HL-60 (cell line): Measurements from ENCODE around the gene KCNJ15.

ENCODE experiments used
- GABPA ChIP-seq: IDR thresholded peaks from 2 replicates; pipeline ENCODE4 v1.6.1; 2012; ENCODE audit warnings: low read depth
- POLR2AphosphoS5 ChIP-seq: IDR thresholded peaks from 2 replicates; pipeline ENCODE4 v1.6.1; 2012; ENCODE audit warnings: low read depth
- SPI1 ChIP-seq: IDR thresholded peaks from 2 replicates; pipeline ENCODE4 v1.6.1; 2012; ENCODE audit warnings: low read depth, mild to moderate bottlenecking, borderline replicate concordance
- TF ChIP-seq, protein P1 (sequence below): IDR thresholded peaks from one replicate; pipeline ENCODE4 v1.5.1; 2011; ENCODE audit warnings: low read length, control low read depth, inconsistent platforms; ENCODE audit not compliant: insufficient read depth
- TF ChIP-seq, protein P2 (sequence below): IDR thresholded peaks from 2 replicates; pipeline ENCODE4 v1.6.1; 2012; ENCODE audit warnings: low read depth; ENCODE audit not compliant: insufficient replicate concordance

DNA sequence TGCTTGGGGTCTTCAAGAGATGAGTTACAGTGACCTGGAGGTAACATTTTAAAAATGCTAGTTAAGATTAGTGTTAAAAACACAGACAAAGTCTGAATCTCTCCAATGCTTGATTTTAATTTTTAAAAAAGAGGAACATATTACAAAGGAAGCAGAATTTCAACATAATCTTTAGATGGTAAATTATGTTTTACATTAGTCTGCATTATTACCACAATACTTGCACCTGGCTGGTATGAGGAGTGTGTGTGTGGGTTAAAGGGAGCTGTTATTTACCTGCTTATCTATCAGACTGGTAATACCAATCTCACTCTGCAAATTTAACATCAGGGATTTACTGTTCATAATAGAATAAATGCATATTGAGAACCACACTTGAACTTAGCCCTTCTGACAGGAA is 10.3 kb upstream of the KCNJ15 start:
- TF ChIP-seq, protein P1, sequence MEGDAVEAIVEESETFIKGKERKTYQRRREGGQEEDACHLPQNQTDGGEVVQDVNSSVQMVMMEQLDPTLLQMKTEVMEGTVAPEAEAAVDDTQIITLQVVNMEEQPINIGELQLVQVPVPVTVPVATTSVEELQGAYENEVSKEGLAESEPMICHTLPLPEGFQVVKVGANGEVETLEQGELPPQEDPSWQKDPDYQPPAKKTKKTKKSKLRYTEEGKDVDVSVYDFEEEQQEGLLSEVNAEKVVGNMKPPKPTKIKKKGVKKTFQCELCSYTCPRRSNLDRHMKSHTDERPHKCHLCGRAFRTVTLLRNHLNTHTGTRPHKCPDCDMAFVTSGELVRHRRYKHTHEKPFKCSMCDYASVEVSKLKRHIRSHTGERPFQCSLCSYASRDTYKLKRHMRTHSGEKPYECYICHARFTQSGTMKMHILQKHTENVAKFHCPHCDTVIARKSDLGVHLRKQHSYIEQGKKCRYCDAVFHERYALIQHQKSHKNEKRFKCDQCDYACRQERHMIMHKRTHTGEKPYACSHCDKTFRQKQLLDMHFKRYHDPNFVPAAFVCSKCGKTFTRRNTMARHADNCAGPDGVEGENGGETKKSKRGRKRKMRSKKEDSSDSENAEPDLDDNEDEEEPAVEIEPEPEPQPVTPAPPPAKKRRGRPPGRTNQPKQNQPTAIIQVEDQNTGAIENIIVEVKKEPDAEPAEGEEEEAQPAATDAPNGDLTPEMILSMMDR: no peak
- TF ChIP-seq POLR2AphosphoS5 (no peak), GABPA (no peak), SPI1 (no peak)
- TF ChIP-seq, protein P2, sequence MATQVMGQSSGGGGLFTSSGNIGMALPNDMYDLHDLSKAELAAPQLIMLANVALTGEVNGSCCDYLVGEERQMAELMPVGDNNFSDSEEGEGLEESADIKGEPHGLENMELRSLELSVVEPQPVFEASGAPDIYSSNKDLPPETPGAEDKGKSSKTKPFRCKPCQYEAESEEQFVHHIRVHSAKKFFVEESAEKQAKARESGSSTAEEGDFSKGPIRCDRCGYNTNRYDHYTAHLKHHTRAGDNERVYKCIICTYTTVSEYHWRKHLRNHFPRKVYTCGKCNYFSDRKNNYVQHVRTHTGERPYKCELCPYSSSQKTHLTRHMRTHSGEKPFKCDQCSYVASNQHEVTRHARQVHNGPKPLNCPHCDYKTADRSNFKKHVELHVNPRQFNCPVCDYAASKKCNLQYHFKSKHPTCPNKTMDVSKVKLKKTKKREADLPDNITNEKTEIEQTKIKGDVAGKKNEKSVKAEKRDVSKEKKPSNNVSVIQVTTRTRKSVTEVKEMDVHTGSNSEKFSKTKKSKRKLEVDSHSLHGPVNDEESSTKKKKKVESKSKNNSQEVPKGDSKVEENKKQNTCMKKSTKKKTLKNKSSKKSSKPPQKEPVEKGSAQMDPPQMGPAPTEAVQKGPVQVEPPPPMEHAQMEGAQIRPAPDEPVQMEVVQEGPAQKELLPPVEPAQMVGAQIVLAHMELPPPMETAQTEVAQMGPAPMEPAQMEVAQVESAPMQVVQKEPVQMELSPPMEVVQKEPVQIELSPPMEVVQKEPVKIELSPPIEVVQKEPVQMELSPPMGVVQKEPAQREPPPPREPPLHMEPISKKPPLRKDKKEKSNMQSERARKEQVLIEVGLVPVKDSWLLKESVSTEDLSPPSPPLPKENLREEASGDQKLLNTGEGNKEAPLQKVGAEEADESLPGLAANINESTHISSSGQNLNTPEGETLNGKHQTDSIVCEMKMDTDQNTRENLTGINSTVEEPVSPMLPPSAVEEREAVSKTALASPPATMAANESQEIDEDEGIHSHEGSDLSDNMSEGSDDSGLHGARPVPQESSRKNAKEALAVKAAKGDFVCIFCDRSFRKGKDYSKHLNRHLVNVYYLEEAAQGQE: no peak
